Bladder microvascular endothelial cell (primary cell): ENCODE data around the gene PUSL1. TPM values are rescaled to one million over a fixed set of nuclear protein-coding genes. Genes with fewer than 3 reads are reported as not detected.

ENCODE experiments used
- total RNA-seq: library from RNA; depleted of rRNA; stranded (reverse); fragments of >200 nt; gene quantifications from 2 replicates; pipeline ENCODE4 v1.2.3, GENCODE V29; 2014

The PUSL1 gene
- total RNA-seq: 9.1 and 10.5 TPM in 2 replicates

GRCh38 chr1:1307923-1308755, at the start of gene PUSL1, which contains the start of gene ACAP3:
PUSL1 (plus strand) TSS chr1:1308597; CDS start chr1:1308644, 47 bp downstream.
ACAP3 (minus strand) TSS chr1:1307930; CDS start chr1:1307815, 115 bp downstream.

GRCh38 chr1:1273512-1274298, 34.7 kb upstream of the PUSL1 start, which contains the start of gene UBE2J2:
UBE2J2 (minus strand) TSS chr1:1273854; CDS start chr1:1267992, 5,862 bp downstream.

GRCh38 chr1:1324524-1325287, 16.3 kb downstream of the PUSL1 start, which contains the start of the genes CPTP and INTS11:
CPTP (plus strand) TSS chr1:1324802; CDS start chr1:1326911, 2,109 bp downstream.
INTS11 (minus strand) TSS chr1:1324660; CDS start chr1:1324608, 52 bp downstream.

GRCh38 chr1:1331068-1331965, 22.9 kb downstream of the PUSL1 start, which contains the start of gene TAS1R3:
TAS1R3 (plus strand) TSS chr1:1331280; CDS start chr1:1331346, 66 bp downstream.

GRCh38 chr1:1349256-1350012, 41.0 kb downstream of the PUSL1 start, which contains the start of gene DVL1:
DVL1 (minus strand) TSS chr1:1349418; CDS start chr1:1349065, 353 bp downstream.

GRCh38 chr1:1358433-1359271, 50.3 kb downstream of the PUSL1 start, which contains the start of gene MXRA8:
MXRA8 (minus strand) TSS chr1:1358555; CDS start chr1:1358504, 51 bp downstream.

Other genes with a start within 250 kb of the PUSL1 start
- gene RNF223, start 234.3 kb upstream of the PUSL1 start, total RNA-seq: not detected in 2 replicates
- gene C1orf159, start 192.5 kb upstream of the PUSL1 start, total RNA-seq: 6.2 and 9.3 TPM in 2 replicates
- gene TTLL10, start 134.7 kb upstream of the PUSL1 start, total RNA-seq: not detected in 2 replicates
- gene TNFRSF18, start 102.0 kb upstream of the PUSL1 start, total RNA-seq: 1.0 TPM in 1 of 2 replicates, not detected in the other
- gene TNFRSF4, start 94.4 kb upstream of the PUSL1 start, total RNA-seq: 2.1 and 7.7 TPM in 2 replicates
- gene SDF4, start 76.6 kb upstream of the PUSL1 start, total RNA-seq: 89.2 and 155 TPM in 2 replicates
- gene B3GALT6, start 76.4 kb upstream of the PUSL1 start, total RNA-seq: 16.5 and 25.5 TPM in 2 replicates
- 0.32 and 0.57 TPM in 2 replicates for gene C1QTNF12, start 61.9 kb upstream of the PUSL1 start, total RNA-seq
- gene UBE2J2, start 34.7 kb upstream of the PUSL1 start, total RNA-seq: 35.9 and 53.0 TPM in 2 replicates
- gene SCNN1D, start 28.2 kb upstream of the PUSL1 start, total RNA-seq: under 0.01 and 0.63 TPM in 2 replicates
- 15.5 and 45.4 TPM in 2 replicates for gene ACAP3, start 667 bp upstream of the PUSL1 start, total RNA-seq
- gene INTS11, start 16.1 kb downstream of the PUSL1 start, total RNA-seq: 54.6 and 91.5 TPM in 2 replicates
- 15.1 and 16.4 TPM in 2 replicates for gene CPTP, start 16.2 kb downstream of the PUSL1 start, total RNA-seq
- gene TAS1R3, start 22.7 kb downstream of the PUSL1 start, total RNA-seq: 0.31 and 0.32 TPM in 2 replicates
- gene DVL1, start 40.8 kb downstream of the PUSL1 start, total RNA-seq: 36.1 and 52.0 TPM in 2 replicates
- 0.38 and 0.97 TPM in 2 replicates for gene MXRA8, start 50.0 kb downstream of the PUSL1 start, total RNA-seq
- gene AURKAIP1, start 66.6 kb downstream of the PUSL1 start, total RNA-seq: 70.4 and 101 TPM in 2 replicates
- 54.7 and 196 TPM in 2 replicates for gene CCNL2, start 90.7 kb downstream of the PUSL1 start, total RNA-seq
- gene MRPL20, start 98.7 kb downstream of the PUSL1 start, total RNA-seq: 62.6 and 82.6 TPM in 2 replicates
- gene ANKRD65, start 112.7 kb downstream of the PUSL1 start, total RNA-seq: 0.25 and 0.32 TPM in 2 replicates
- gene VWA1, start 127.1 kb downstream of the PUSL1 start, total RNA-seq: 19.4 and 34.7 TPM in 2 replicates
- 1.4 TPM in 1 of 2 replicates, not detected in the other for gene ATAD3C, start 141.1 kb downstream of the PUSL1 start, total RNA-seq
- gene ATAD3B, start 163.2 kb downstream of the PUSL1 start, total RNA-seq: 17.9 and 21.2 TPM in 2 replicates
- 28.0 and 37.1 TPM in 2 replicates for gene ATAD3A, start 203.6 kb downstream of the PUSL1 start, total RNA-seq
- gene TMEM240, start 232.0 kb downstream of the PUSL1 start, total RNA-seq: 2.1 and 2.4 TPM in 2 replicates